Panc1 (cell line): Measurements from ENCODE around the gene LRRIQ1.
"Not testable (repeated sequence)": the region's sequence is repeated elsewhere in the genome, so short reads cannot be mapped to it uniquely, and the experiment has no call there.

Experiments used
- POLR2AphosphoS5 ChIP-seq: IDR thresholded peaks from 2 replicates; pipeline ENCODE4 v1.6.1; 2012; ENCODE audit warnings: mild to moderate bottlenecking, low read depth, low read length, moderate library complexity
- SIN3A ChIP-seq: IDR thresholded peaks from 2 replicates; pipeline ENCODE4 v1.6.1; 2012; ENCODE audit warnings: low read depth, mild to moderate bottlenecking, low read length, moderate library complexity, borderline replicate concordance; ENCODE audit not compliant: insufficient read depth
- TF ChIP-seq, protein P1 (sequence below): fragments of 450-650 bp; IDR thresholded peaks from 2 replicates; pipeline ENCODE4 v1.5.1; 2017; ENCODE audit warnings: mild to moderate bottlenecking
- TF ChIP-seq, protein P2 (sequence below), 2 experiments: IDR thresholded peaks; 2 replicates each; pipeline ENCODE4 v1.6.1; 2011 to 2012; ENCODE audit warnings: low read depth in 2 of 2, control low read depth in 1 of 2, low read length in 1 of 2, mild to moderate bottlenecking in 1 of 2, moderate library complexity in 1 of 2; ENCODE audit not compliant: insufficient read depth in 1 of 2

DNA sequence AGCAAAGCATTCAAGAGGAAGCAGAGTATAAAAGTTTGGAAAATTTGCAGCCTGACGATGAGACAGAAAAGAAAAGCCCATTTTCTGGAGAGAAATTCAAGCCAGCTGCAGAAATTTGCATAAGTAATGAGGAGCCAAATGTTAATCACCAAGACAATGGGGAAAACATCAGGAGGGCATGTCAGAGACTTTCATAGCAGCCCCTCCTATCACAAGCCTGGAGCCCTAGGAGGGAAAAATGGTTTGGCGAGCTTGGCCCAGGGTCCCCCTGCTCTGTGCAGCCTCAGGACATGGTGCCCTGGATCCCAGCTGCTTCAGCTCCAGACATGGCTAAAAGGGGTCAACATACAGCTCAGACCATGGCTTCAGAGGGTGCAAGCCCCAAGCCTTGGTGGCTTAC lies 31.1 kb upstream of the LRRIQ1 start:
- TF ChIP-seq, protein P1, sequence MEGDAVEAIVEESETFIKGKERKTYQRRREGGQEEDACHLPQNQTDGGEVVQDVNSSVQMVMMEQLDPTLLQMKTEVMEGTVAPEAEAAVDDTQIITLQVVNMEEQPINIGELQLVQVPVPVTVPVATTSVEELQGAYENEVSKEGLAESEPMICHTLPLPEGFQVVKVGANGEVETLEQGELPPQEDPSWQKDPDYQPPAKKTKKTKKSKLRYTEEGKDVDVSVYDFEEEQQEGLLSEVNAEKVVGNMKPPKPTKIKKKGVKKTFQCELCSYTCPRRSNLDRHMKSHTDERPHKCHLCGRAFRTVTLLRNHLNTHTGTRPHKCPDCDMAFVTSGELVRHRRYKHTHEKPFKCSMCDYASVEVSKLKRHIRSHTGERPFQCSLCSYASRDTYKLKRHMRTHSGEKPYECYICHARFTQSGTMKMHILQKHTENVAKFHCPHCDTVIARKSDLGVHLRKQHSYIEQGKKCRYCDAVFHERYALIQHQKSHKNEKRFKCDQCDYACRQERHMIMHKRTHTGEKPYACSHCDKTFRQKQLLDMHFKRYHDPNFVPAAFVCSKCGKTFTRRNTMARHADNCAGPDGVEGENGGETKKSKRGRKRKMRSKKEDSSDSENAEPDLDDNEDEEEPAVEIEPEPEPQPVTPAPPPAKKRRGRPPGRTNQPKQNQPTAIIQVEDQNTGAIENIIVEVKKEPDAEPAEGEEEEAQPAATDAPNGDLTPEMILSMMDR = not testable (repeated sequence)
- TF ChIP-seq POLR2AphosphoS5, SIN3A: not testable (repeated sequence)
- TF ChIP-seq, protein P2, sequence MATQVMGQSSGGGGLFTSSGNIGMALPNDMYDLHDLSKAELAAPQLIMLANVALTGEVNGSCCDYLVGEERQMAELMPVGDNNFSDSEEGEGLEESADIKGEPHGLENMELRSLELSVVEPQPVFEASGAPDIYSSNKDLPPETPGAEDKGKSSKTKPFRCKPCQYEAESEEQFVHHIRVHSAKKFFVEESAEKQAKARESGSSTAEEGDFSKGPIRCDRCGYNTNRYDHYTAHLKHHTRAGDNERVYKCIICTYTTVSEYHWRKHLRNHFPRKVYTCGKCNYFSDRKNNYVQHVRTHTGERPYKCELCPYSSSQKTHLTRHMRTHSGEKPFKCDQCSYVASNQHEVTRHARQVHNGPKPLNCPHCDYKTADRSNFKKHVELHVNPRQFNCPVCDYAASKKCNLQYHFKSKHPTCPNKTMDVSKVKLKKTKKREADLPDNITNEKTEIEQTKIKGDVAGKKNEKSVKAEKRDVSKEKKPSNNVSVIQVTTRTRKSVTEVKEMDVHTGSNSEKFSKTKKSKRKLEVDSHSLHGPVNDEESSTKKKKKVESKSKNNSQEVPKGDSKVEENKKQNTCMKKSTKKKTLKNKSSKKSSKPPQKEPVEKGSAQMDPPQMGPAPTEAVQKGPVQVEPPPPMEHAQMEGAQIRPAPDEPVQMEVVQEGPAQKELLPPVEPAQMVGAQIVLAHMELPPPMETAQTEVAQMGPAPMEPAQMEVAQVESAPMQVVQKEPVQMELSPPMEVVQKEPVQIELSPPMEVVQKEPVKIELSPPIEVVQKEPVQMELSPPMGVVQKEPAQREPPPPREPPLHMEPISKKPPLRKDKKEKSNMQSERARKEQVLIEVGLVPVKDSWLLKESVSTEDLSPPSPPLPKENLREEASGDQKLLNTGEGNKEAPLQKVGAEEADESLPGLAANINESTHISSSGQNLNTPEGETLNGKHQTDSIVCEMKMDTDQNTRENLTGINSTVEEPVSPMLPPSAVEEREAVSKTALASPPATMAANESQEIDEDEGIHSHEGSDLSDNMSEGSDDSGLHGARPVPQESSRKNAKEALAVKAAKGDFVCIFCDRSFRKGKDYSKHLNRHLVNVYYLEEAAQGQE (IDR thresholded peaks at IDR 0.05; ENCODE audit: insufficient read depth in 1 of 2, low read depth in 2 of 2, low read length in 1 of 2) = not testable (repeated sequence)
